ENCODE results near the gene KCTD5.
"Not testable (repeated sequence)": the region's sequence is repeated elsewhere in the genome, so short reads cannot be mapped to it uniquely, and the experiment has no call there.

KCTD5 gene

GRCh38 chr16:2663553-2664546 lies 18.5 kb upstream of the KCTD5 start:
- ATAC-seq (peak; percentile 96), DNase-seq (peak in 1 of 2 donors; percentile 71)
- H3K4me1 Mint-ChIP-seq = peaks cover 24% of the 10 kb centered on the region
- H3K9me3 Mint-ChIP-seq = no peaks in the 10 kb centered on the region
- no peaks in the 10 kb centered on the region for H3K27me3 Mint-ChIP-seq
- H3K27ac Mint-ChIP-seq = peak overlapping the region in 1 of 2 donors; percentile 95
- peak overlapping the region in 1 of 2 donors; percentile 76 for H3K4me3 Mint-ChIP-seq

GRCh38 chr16:2664574-2664982 lies 17.7 kb upstream of the KCTD5 start:
- DNase-seq (no peak), ATAC-seq (no peak)
- Mint-ChIP-seq H3K4me1 (peaks cover 28% of the 10 kb centered on the region), H3K27ac (peak overlapping the region in 1 of 2 donors; percentile 38), H3K9me3 (no peaks in the 10 kb centered on the region), H3K27me3 (no peaks in the 10 kb centered on the region), H3K4me3 (peak overlapping the region in 1 of 2 donors; percentile 76)

GRCh38 chr16:2666671-2667070 lies 15.7 kb upstream of the KCTD5 start:
- not testable (repeated sequence) for DNase-seq, H3K27me3 Mint-ChIP-seq, H3K4me3 Mint-ChIP-seq, H3K27ac Mint-ChIP-seq, ATAC-seq, H3K9me3 Mint-ChIP-seq
- H3K4me1 Mint-ChIP-seq = peaks cover 33% of the 10 kb centered on the region

- Mint-ChIP-seq H3K4me1 (peaks cover 41% of the 10 kb centered on the region), H3K27ac (peak overlapping the region in 1 of 2 donors; percentile 40), H3K4me3 (peak overlapping the region; percentile 29 to 58)
- H3K27me3 Mint-ChIP-seq, DNase-seq, ATAC-seq, H3K9me3 Mint-ChIP-seq: not testable (repeated sequence)
Observed at GRCh38 chr16:2669587-2669986, 12.7 kb upstream of the KCTD5 start.

- H3K27ac Mint-ChIP-seq = not testable (repeated sequence)
- DNase-seq = peak; percentile 41 to 66
Observed at GRCh38 chr16:2670017-2670416, 12.3 kb upstream of the KCTD5 start.

GRCh38 chr16:2671193-2671592 lies 11.1 kb upstream of the KCTD5 start:
- H3K27ac Mint-ChIP-seq, H3K9me3 Mint-ChIP-seq, ATAC-seq, H3K27me3 Mint-ChIP-seq: not testable (repeated sequence)
- DNase-seq = peak in 1 of 2 donors; percentile 36
- peak overlapping the region; percentile 24 to 77 for H3K4me3 Mint-ChIP-seq
- H3K4me1 Mint-ChIP-seq = peaks cover 47% of the 10 kb centered on the region

More at GRCh38 chr16:2670017-2670416, 12.3 kb upstream of the KCTD5 start:
- Mint-ChIP-seq H3K4me3 (peak overlapping the region; percentile 58 to 60), H3K4me1 (peaks cover 41% of the 10 kb centered on the region)
- H3K9me3 Mint-ChIP-seq, ATAC-seq, H3K27me3 Mint-ChIP-seq: not testable (repeated sequence)

- Mint-ChIP-seq H3K4me3 (peak overlapping the region; percentile 77 to 78), H3K27ac (peak overlapping the region in 1 of 2 donors; percentile 85), H3K9me3 (no peaks in the 10 kb centered on the region), H3K4me1 (peaks cover 47% of the 10 kb centered on the region), H3K27me3 (no peaks in the 10 kb centered on the region)
- DNase-seq = no peak
- ATAC-seq = no peak
Observed at GRCh38 chr16:2671741-2672140, 10.6 kb upstream of the KCTD5 start.

- ATAC-seq (peak; percentile 96), DNase-seq (peak; percentile 95 to 97)
- Mint-ChIP-seq H3K4me3 (peak overlapping the region; percentile 77 to 79), H3K4me1 (peaks cover 47% of the 10 kb centered on the region), H3K27ac (peak overlapping the region; percentile 48 to 78), H3K9me3 (no peaks in the 10 kb centered on the region), H3K27me3 (no peaks in the 10 kb centered on the region)
Observed at GRCh38 chr16:2673066-2673999, 9.0 kb upstream of the KCTD5 start.

- H3K9me3 Mint-ChIP-seq = no peaks in the 10 kb centered on the region
Observed at GRCh38 chr16:2675021-2675420, 7.3 kb upstream of the KCTD5 start.

GRCh38 chr16:2675714-2676113 lies 6.6 kb upstream of the KCTD5 start:
- ATAC-seq (no peak), DNase-seq (no peak)
- H3K9me3 Mint-ChIP-seq = no peaks in the 10 kb centered on the region
- H3K27me3 Mint-ChIP-seq = no peaks in the 10 kb centered on the region
- peaks cover 35% of the 10 kb centered on the region for H3K4me1 Mint-ChIP-seq
- no peak overlapping the region for H3K4me3 Mint-ChIP-seq
- H3K27ac Mint-ChIP-seq = peak overlapping the region in 1 of 2 donors; percentile 19

More at GRCh38 chr16:2675021-2675420, 7.3 kb upstream of the KCTD5 start:
- no peaks in the 10 kb centered on the region for H3K27me3 Mint-ChIP-seq
- ATAC-seq (no peak), DNase-seq (no peak)
- H3K27ac Mint-ChIP-seq = no peak overlapping the region
- no peak overlapping the region for H3K4me3 Mint-ChIP-seq
- peaks cover 37% of the 10 kb centered on the region for H3K4me1 Mint-ChIP-seq

- H3K27ac Mint-ChIP-seq, H3K27me3 Mint-ChIP-seq, H3K4me3 Mint-ChIP-seq, DNase-seq, ATAC-seq, H3K9me3 Mint-ChIP-seq: not testable (repeated sequence)
- peaks cover 31% of the 10 kb centered on the region for H3K4me1 Mint-ChIP-seq
Observed at GRCh38 chr16:2676937-2677336, 5.4 kb upstream of the KCTD5 start.

GRCh38 chr16:2678206-2678965 lies 3.9 kb upstream of the KCTD5 start:
- not testable (repeated sequence) for H3K27ac Mint-ChIP-seq, DNase-seq, H3K4me3 Mint-ChIP-seq, H3K9me3 Mint-ChIP-seq, ATAC-seq, H3K27me3 Mint-ChIP-seq
- peaks cover 32% of the 10 kb centered on the region for H3K4me1 Mint-ChIP-seq

- not testable (repeated sequence) for ATAC-seq, H3K4me3 Mint-ChIP-seq
Observed at GRCh38 chr16:2679902-2680301, 2.4 kb upstream of the KCTD5 start.

GRCh38 chr16:2680360-2680759 lies 2.0 kb upstream of the KCTD5 start:
- H3K27ac Mint-ChIP-seq, H3K9me3 Mint-ChIP-seq, DNase-seq, ATAC-seq, H3K27me3 Mint-ChIP-seq: not testable (repeated sequence)
- Mint-ChIP-seq H3K4me1 (peaks cover 36% of the 10 kb centered on the region), H3K4me3 (peak overlapping the region; percentile 42 to 100)

More at GRCh38 chr16:2679902-2680301, 2.4 kb upstream of the KCTD5 start:
- not testable (repeated sequence) for DNase-seq, H3K27ac Mint-ChIP-seq, H3K9me3 Mint-ChIP-seq, H3K27me3 Mint-ChIP-seq
- H3K4me1 Mint-ChIP-seq = peaks cover 34% of the 10 kb centered on the region

Data from stimulated activated naive CD8-positive, alpha-beta T cell treated with anti-CD3 and anti-CD28 coated beads, Interleukin-15, amount 100 ng/mL, for 72 hours (primary cell).